Measurements from ENCODE around the gene IFITM5.

Gene IFITM5

DNA sequence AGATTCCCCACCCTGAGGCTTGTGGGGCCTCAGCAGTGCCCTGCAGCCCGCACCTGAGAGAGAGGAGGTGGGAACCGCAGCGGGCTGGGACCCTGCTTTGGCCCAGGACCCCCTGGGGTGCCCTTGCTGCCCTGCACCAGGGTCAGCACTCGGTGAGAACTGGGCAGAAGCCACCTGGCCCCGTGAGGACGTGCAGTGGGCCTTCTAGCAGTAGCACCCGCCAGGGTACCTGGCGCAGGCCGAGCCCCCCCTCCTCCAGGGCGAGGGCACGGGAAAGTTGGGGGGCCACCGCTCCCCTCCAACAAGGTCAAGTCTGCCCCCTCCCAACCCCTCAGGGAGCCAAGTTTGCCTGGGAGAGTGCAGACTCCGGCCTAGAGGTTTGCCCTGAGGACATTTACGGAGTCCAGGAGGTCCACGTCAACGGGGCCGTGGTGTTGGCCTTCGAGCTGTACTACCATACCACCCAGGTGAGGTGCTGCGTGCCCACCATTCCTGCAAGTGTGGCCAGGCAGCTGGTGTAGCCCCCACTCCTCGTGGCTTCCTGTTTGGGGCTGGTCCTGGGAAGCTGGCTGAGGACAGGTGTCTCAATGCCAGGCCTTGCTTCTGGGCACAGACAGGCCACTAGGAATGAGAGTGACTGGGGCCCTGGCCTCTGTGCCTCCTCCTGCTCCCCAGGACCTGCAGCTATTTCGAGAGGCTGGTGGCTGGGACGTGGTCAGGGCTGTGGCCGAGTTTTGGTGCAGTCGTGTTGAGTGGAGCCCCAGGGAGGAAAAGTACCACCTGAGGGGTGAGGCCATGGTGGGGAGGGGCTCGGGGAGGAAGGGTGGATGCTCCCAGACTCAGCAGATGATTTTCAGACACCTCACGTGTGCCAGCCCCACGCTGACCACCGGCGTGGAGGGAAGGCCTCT, 6.9 kb downstream of the IFITM5 start:
- no peak for TF ChIP-seq CTCF (IDR thresholded peaks at IDR 0.05; ENCODE audit: insufficient read depth, missing control alignments)

GRCh38 chr11:291281-292210, 7.8 kb downstream of the IFITM5 start:
- DNase-seq (ENCODE audit: insufficient read length, low spot score) = no peak
- TF ChIP-seq CTCF (IDR thresholded peaks at IDR 0.05; ENCODE audit: insufficient read depth, missing control alignments) = no peak
- FAIRE-seq = no peak

More for the DNA sequence above, 6.9 kb downstream of the IFITM5 start:
- DNase-seq (ENCODE audit: insufficient read length, low spot score) (no peak), FAIRE-seq (no peak)

GRCh38 chr11:290621-291231, 8.6 kb downstream of the IFITM5 start:
- FAIRE-seq = no peak
- TF ChIP-seq CTCF (IDR thresholded peaks at IDR 0.05; ENCODE audit: insufficient read depth, missing control alignments) = no peak
- DNase-seq (ENCODE audit: insufficient read length, low spot score) = no peak

GRCh38 chr11:289712-290620, 9.4 kb downstream of the IFITM5 start:
- FAIRE-seq (no peak), DNase-seq (ENCODE audit: insufficient read length, low spot score) (no peak)
- no peak for TF ChIP-seq CTCF (IDR thresholded peaks at IDR 0.05; ENCODE audit: insufficient read depth, missing control alignments)

DNA sequence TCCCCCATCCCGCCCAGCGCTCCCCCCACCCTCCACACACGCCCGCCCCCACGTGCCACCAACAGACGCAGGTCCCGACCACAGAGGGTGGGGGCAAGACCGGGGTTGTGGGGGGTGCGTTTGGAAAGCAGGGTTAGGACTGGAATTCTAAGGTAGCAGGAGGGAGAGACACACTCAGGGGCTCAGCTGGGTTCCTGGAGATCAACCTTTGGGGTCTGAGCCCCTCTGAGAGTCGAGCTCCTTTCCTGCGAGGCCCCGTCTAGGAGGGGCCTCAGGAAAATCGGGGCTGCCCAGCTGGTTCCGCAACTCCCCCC, 10.0 kb downstream of the IFITM5 start:
- no peak for DNase-seq (ENCODE audit: insufficient read length, low spot score)
- no peak for TF ChIP-seq CTCF (IDR thresholded peaks at IDR 0.05; ENCODE audit: insufficient read depth, missing control alignments)
- FAIRE-seq = no peak
